ENCODE data around the gene B3GNT5. TPM values are rescaled to one million over a fixed set of nuclear protein-coding genes. Genes with fewer than 3 reads are reported as not detected.
"Not testable (repeated sequence)": the region's sequence is repeated elsewhere in the genome, so short reads cannot be mapped to it uniquely, and the experiment has no call there.

Gene B3GNT5
- total RNA-seq, 8 experiments from 2014 or later = 0.42 to 24.5 (median 17.6) TPM

GRCh38 chr3:183217548-183218332 is 35.3 kb upstream of the B3GNT5 start:
- H3K4me3 ChIP-seq = no peak overlapping the region
- no peak overlapping the region for H3K27ac ChIP-seq
- H3K4me1 ChIP-seq (replicated peaks in 1 of 2) = no peaks in the 10 kb centered on the region
- ATAC-seq (replicated peaks in 6 of 8) = no peak
- WGBS, 10 experiments = 18 to 98% (median 83%) methylated on average over 2 to 9 of the region's 9 CpGs; no CpG with 5 or more reads in 1 of the 10 experiments
- in situ Hi-C loops (cut with MboI; ENCODE audit: low pct_unique_long_range_greater_than_20kb in 2 of 9, low sequenced_read_pairs in 9 of 9, unreplicated experiment in 9 of 9) = no loop called here

GRCh38 chr3:183218826-183219225 is 34.2 kb upstream of the B3GNT5 start:
- Histone ChIP-seq H3K27ac (no peak overlapping the region), H3K4me3 (no peak overlapping the region), H3K4me1 (replicated peaks in 1 of 2) (no peaks in the 10 kb centered on the region)
- ATAC-seq (replicated peaks in 6 of 8) = no peak
- in situ Hi-C loops (cut with MboI; ENCODE audit: low pct_unique_long_range_greater_than_20kb in 2 of 9, low sequenced_read_pairs in 9 of 9, unreplicated experiment in 9 of 9) = no loop called here
- 58 to 100% (median 94%) methylated on average over 1 to 2 of the region's 2 CpGs; no CpG with 5 or more reads in 2 of the 10 experiments for WGBS, 10 experiments

- in situ Hi-C loops (cut with MboI; ENCODE audit: low pct_unique_long_range_greater_than_20kb in 2 of 9, low sequenced_read_pairs in 9 of 9, unreplicated experiment in 9 of 9) = no loop called here
Measured at GRCh38 chr3:183220828-183221227, 32.2 kb upstream of the B3GNT5 start.

DNA sequence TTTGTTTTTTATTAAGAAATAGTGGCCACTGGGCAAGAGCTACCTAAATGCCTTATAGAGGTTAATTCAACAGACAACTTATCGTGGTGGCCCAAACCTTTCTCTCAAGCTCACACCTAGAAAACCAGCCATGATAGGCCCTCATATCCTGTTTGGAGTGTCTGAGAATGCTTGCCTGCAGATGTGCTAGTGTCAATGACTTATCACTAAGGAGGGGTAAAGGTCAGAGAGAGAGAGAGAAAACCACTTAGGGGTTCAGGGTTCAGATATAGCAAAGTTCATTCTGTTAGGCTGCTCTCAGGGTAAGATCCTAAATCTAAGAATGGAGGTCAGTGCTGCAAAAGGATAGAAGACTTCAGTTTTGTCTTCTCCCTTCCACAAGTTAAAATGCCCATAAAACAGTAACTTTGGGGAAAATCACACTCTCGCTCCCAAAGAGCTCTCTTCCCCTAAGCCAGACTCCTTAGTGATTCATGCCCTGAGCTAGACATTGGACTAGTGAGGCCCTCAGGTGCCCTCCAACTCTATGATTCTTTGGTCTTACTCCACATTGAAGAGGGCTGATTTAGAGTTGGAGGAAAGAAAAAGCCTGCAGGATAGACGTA is 30.3 kb upstream of the B3GNT5 start:
- Histone ChIP-seq H3K4me3 (no peak overlapping the region), H3K27ac (no peak overlapping the region), H3K4me1 (replicated peaks in 1 of 2) (no peaks in the 10 kb centered on the region)
- ATAC-seq (replicated peaks in 6 of 8) = no peak
- WGBS, 10 experiments = 45 to 100% (median 80%) methylated on average over 1 to 3 of the region's 3 CpGs; no CpG with 5 or more reads in 4 of the 10 experiments
- in situ Hi-C loops (cut with MboI; ENCODE audit: low pct_unique_long_range_greater_than_20kb in 2 of 9, low sequenced_read_pairs in 9 of 9, unreplicated experiment in 9 of 9) = no loop called here

More at GRCh38 chr3:183220828-183221227, 32.2 kb upstream of the B3GNT5 start:
- peak in 5 of 8 experiments; percentile 36 to 98 (median 63) for ATAC-seq (replicated peaks in 6 of 8)
- Histone ChIP-seq H3K4me1 (replicated peaks in 1 of 2) (no peaks in the 10 kb centered on the region), H3K4me3 (no peak overlapping the region), H3K27ac (no peak overlapping the region)
- 0 to 100% (median 50%) methylated on average over 1 to 5 of the region's 5 CpGs; no CpG with 5 or more reads in 1 of the 10 experiments for WGBS, 10 experiments

DNA sequence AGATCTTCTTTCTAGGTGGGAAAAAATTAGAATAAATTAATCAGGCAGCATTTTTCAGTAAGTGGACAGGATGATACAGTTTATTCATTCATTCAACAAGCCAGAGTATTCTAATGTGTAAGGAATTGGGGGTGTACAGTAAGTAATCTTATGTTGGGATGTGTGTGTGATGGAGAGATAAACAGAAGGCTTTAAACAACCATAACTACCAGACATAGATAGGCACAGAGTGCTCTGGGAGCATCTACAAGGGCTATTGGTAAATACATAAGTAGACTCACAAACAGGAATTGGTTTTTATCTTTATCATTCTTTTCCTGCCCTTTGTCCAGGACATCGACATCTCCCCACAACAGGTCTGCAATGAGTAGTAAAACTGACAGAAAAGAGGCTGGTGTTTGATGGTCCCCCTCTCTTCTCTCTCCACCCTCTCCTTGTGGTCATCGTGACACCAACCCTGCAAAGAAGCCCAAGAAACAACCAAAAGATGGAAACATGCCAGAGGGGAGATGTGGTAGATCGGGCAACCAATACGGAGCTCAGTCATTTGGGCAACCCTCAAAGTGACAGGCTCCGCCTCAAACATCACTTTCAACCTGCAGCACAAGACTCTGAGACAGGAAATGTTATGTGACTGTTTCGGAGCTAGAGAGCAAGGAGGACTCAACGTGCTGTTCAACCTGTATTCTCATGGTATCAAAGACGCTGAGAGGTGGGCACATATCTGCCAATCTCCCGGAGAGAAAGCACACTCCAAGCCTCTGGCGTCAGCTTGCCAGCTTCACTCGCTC is 28.7 kb upstream of the B3GNT5 start:
- in situ Hi-C loops (cut with MboI; ENCODE audit: low pct_unique_long_range_greater_than_20kb in 2 of 9, low sequenced_read_pairs in 9 of 9, unreplicated experiment in 9 of 9) = no loop called here
- Histone ChIP-seq H3K4me1 (replicated peaks in 1 of 2) (no peaks in the 10 kb centered on the region), H3K4me3 (no peak overlapping the region), H3K27ac (no peak overlapping the region)
- 38 to 85% (median 73%) methylated on average over 2 to 8 of the region's 11 CpGs; no CpG with 5 or more reads in 4 of the 10 experiments for WGBS, 10 experiments
- ATAC-seq (replicated peaks in 6 of 8) = no peak

DNA sequence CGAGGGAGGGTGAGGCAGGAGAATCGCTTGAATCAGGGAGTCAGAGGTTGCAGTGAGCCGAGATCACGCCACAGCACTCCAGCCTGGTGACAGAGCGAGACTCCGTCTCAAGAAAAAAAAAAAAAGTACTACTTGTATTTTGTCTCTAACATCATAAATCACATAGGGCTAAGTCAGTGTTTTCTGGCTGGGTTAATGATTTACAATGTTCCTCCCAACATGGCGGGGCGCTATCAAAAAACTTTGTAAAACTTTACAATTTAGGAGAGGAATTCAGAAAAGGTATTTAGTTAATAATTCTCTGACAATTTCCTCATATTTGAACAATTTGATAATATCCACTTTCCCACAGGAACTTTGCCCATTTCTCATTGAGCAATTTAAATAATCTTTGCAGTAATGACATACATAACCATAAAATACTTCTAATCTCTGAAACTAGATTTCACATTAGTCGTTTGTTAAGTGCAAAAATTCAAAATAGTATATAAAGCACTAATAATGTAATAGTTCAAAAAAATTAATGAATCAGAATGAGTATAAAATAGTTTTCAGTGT is 26.6 kb upstream of the B3GNT5 start:
- in situ Hi-C loops (cut with MboI; ENCODE audit: low pct_unique_long_range_greater_than_20kb in 2 of 9, low sequenced_read_pairs in 9 of 9, unreplicated experiment in 9 of 9) = no loop called here

DNA sequence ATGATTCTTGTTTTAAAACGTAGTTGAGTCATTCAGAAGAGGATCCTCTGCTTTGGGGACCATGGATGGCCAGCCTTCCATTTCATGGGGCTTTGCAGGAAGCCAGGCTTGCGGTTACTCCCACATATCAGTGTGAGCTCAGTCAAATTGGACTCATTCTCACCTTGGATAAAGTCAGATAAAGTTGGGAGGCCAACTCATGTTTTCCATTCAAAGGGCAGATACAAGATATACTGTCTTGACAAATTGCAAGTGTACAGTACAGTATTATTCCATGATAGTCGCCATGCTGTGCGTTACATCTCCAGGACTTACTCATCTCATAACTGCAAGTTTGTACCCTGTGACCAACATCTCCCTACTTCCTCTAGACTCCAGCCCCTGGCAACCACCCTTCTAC is 25.5 kb upstream of the B3GNT5 start:
- WGBS, 10 experiments = 0 to 100% (median 79%) methylated on average over 1 to 4 of the region's 4 CpGs; no CpG with 5 or more reads in 1 of the 10 experiments
- Histone ChIP-seq H3K4me1 (replicated peaks in 1 of 2) (no peaks in the 10 kb centered on the region), H3K27ac (no peak overlapping the region), H3K4me3 (no peak overlapping the region)
- ATAC-seq (replicated peaks in 6 of 8) = no peak
- in situ Hi-C loops (cut with MboI; ENCODE audit: low pct_unique_long_range_greater_than_20kb in 2 of 9, low sequenced_read_pairs in 9 of 9, unreplicated experiment in 9 of 9) = no loop called here

More for the DNA sequence above, 26.6 kb upstream of the B3GNT5 start:
- Histone ChIP-seq H3K4me3 (no peak overlapping the region), H3K4me1 (replicated peaks in 1 of 2) (no peaks in the 10 kb centered on the region), H3K27ac (no peak overlapping the region)
- ATAC-seq (replicated peaks in 6 of 8) = no peak
- WGBS, 10 experiments = 31 to 95% (median 70%) methylated on average over 2 to 5 of the region's 9 CpGs; no CpG with 5 or more reads in 1 of the 10 experiments

DNA sequence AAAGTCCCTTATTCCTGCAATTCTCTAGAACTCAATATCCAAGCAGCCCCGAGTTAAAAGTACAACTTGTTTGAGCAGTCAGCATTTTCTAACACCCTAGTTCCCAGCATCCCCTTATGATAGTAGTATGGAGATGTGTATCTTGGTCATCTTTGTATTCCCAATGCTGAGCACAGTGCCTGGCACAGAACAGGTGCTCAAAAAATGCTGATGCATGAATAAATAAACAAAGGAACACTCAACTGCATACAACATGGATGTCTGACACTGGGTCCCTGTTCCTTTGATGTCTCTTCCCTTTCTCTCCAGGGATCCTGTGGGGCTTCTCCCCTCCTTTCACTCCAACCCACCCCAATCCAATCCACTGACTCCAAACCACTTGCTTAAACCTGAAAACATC is 23.9 kb upstream of the B3GNT5 start:
- H3K4me1 ChIP-seq (replicated peaks in 1 of 2) = no peaks in the 10 kb centered on the region
- ATAC-seq (replicated peaks in 6 of 8) = no peak
- 17 to 100% (median 75%) methylated on average over 1 of the region's 1 CpG; no CpG with 5 or more reads in 4 of the 10 experiments for WGBS, 10 experiments
- H3K4me3 ChIP-seq = no peak overlapping the region
- in situ Hi-C loops (cut with MboI; ENCODE audit: low pct_unique_long_range_greater_than_20kb in 2 of 9, low sequenced_read_pairs in 9 of 9, unreplicated experiment in 9 of 9) = no loop called here
- H3K27ac ChIP-seq = no peak overlapping the region

- ATAC-seq (replicated peaks in 6 of 8); in situ Hi-C loops (cut with MboI; ENCODE audit: low pct_unique_long_range_greater_than_20kb in 2 of 9, low sequenced_read_pairs in 9 of 9, unreplicated experiment in 9 of 9); H3K4me1 ChIP-seq (replicated peaks in 1 of 2); H3K4me3 ChIP-seq; H3K27ac ChIP-seq: not testable (repeated sequence)
- WGBS, 10 experiments = 49 to 95% (median 82%) methylated on average over 2 to 7 of the region's 8 CpGs; no CpG with 5 or more reads in 2 of the 10 experiments
Measured at GRCh38 chr3:183230251-183230650, 22.8 kb upstream of the B3GNT5 start.

GRCh38 chr3:183230826-183231225 is 22.2 kb upstream of the B3GNT5 start:
- no peak overlapping the region for H3K4me3 ChIP-seq
- no peak for ATAC-seq (replicated peaks in 6 of 8)
- WGBS, 10 experiments = 25 to 100% (median 84%) methylated on average over 1 to 3 of the region's 3 CpGs; no CpG with 5 or more reads in 2 of the 10 experiments
- no peaks in the 10 kb centered on the region for H3K4me1 ChIP-seq (replicated peaks in 1 of 2)
- in situ Hi-C loops (cut with MboI; ENCODE audit: low pct_unique_long_range_greater_than_20kb in 2 of 9, low sequenced_read_pairs in 9 of 9, unreplicated experiment in 9 of 9) = no loop called here
- H3K27ac ChIP-seq = no peak overlapping the region

DNA sequence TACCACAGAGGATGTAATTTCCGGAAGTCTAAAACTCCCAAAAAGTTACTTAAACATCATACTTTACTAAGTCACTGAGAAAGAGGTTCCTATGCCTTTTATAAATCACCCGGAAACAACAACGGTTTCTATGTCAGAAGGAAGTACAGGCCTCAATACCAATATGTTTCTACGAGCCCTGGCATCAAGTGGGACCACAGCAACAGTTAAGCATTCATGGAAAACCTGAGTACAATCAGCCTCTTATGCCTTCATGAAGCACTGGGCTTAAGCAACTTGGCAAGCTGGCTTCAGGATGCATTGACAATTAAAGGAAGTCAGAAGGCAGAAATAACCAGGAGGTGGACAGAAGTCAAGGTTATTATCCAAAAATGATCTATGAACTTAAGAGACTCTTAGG is 19.1 kb upstream of the B3GNT5 start:
- in situ Hi-C loops (cut with MboI; ENCODE audit: low pct_unique_long_range_greater_than_20kb in 2 of 9, low sequenced_read_pairs in 9 of 9, unreplicated experiment in 9 of 9) = no loop called here
- H3K4me1 ChIP-seq (replicated peaks in 1 of 2) = no peaks in the 10 kb centered on the region
- ATAC-seq (replicated peaks in 6 of 8) = no peak
- 38 to 97% (median 73%) methylated on average over 3 to 4 of the region's 4 CpGs; no CpG with 5 or more reads in 2 of the 10 experiments for WGBS, 10 experiments
- no peak overlapping the region for H3K27ac ChIP-seq
- H3K4me3 ChIP-seq = no peak overlapping the region

- Histone ChIP-seq H3K4me1 (replicated peaks in 1 of 2) (no peaks in the 10 kb centered on the region), H3K4me3 (no peak overlapping the region), H3K27ac (no peak overlapping the region)
- WGBS, 10 experiments = 0 to 100% (median 85%) methylated on average over 1 to 5 of the region's 5 CpGs; no CpG with 5 or more reads in 3 of the 10 experiments
- in situ Hi-C loops (cut with MboI; ENCODE audit: low pct_unique_long_range_greater_than_20kb in 2 of 9, low sequenced_read_pairs in 9 of 9, unreplicated experiment in 9 of 9) = no loop called here
- ATAC-seq (replicated peaks in 6 of 8) = no peak
Measured at GRCh38 chr3:183239046-183239445, 14.0 kb upstream of the B3GNT5 start.

All from motor neuron (in vitro differentiated cells).